HG03521 (cell line): ENCODE measurements around the gene AIRE.
"Not testable (repeated sequence)": the region's sequence is repeated elsewhere in the genome, so short reads cannot be mapped to it uniquely, and the experiment has no call there.

Source experiments
- ATAC-seq: cut with Tn5 transposase; IDR thresholded peaks from one replicate; pipeline ENCODE4 v1.9.1; 2021; ENCODE audit warnings: mild to moderate bottlenecking, moderate library complexity; ENCODE audit not compliant: unreplicated experiment

AIRE gene

DNA sequence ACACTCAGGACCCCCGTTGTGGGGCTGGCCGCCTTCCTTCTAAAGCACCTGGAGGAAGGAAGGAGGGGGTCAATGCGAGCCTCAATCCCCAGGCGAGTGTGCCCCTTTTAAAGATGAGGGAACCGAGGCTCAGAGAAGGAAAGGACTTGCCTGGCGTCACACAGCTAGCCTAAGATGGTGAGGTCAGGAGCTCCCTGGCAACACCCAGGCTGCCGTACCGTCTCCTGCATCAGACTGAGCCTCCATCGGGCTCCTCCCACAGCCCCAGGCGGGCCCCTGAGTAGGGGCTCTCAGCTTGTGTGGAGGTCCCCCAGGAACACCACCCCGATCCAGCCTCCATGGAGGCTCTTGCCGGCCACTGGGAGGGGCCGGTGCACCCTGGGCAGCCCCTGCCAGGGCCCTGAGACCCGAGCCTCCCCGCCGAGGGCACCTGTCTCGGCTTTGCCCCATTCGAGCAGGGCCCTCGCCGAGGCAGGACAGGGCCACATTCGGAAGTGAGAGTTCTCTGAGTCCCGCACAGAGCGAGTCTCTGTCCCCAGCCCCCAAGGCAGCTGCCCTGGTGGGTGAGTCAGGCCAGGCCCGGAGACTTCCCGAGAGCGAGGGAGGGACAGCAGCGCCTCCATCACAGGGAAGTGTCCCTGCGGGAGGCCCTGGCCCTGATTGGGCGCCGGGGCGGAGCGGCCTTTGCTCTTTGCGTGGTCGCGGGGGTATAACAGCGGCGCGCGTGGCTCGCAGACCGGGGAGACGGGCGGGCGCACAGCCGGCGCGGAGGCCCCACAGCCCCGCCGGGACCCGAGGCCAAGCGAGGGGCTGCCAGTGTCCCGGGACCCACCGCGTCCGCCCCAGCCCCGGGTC is at the start of gene AIRE:
TSS of gene AIRE (plus strand) at position 739 of the 855 bp plus-strand sequence. CDS start 131 bp downstream, outside the sequence.
- no peak for ATAC-seq

DNA sequence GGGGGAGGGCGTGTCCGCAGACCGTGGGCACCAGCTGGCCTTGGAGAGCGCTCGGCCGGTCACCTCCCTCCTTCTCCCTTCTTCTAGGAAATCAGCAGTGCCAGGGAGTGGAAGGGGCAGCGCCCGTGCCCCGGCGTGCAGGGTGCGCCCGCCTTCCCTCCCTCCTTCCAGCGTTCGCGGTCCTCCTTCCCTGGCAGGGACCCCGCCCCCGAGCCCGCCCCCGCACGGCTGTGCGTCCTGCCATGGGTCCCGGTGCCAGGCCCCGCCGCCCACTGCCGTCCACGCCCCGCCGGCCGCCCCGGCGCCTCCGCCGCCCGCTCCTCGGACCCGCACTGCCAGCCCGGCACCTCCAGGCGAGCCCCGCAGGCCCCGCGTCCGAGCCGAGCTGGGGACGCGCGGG is 45.3 kb upstream of the AIRE start:
- ATAC-seq = not testable (repeated sequence)

DNA sequence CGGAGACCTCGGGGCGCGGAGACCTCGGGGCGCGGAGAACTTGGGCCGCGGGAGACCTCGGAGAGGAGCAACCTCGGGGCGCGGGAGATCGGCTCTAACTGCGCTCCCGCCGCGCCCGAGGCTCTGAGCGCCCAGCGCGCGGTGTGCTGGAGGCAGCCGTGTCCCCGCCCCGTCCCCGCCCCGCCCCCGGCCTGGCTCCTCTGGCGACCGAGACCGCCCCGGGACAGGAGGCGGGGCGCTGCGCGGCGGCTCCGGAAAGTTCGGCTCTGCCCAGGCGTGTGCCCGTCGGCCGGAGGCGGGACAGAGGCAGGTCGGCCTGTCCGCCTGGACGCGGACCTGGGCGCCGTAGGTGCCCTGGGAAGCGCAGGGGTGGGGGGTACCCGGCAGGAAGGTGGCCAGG is 44.8 kb upstream of the AIRE start, which contains the start of gene ICOSLG:
TSS of gene ICOSLG (minus strand) at position 102 of the 400 bp plus-strand sequence. CDS start 126 bp downstream, outside the sequence.
- ATAC-seq = peak; percentile 41

- ATAC-seq = peak; percentile 27
Observed at GRCh38 chr21:44241281-44241680, 44.4 kb upstream of the AIRE start.

GRCh38 chr21:44243980-44244379 is 41.7 kb upstream of the AIRE start:
- ATAC-seq = peak; percentile 37

DNA sequence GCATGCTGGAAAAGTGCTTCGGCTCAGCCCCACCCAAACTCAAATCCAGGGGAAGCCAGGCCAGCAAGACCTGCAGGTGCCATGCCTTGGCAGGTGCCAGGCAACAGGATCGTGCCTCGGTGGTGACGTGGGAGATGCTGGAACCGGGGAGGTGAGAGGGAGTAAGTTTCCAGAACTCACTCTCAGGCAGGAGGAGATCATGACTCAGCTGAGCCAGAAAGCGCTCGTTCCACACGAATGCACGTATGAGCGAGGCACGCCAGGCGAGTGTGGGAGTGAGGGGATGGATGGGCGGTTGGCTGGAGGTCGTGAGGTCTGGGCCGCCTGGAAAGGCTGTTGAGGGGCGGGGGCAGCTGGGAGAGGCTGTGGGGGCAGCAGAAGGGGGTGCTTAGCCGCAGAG is 37.8 kb upstream of the AIRE start:
- not testable (repeated sequence) for ATAC-seq

DNA sequence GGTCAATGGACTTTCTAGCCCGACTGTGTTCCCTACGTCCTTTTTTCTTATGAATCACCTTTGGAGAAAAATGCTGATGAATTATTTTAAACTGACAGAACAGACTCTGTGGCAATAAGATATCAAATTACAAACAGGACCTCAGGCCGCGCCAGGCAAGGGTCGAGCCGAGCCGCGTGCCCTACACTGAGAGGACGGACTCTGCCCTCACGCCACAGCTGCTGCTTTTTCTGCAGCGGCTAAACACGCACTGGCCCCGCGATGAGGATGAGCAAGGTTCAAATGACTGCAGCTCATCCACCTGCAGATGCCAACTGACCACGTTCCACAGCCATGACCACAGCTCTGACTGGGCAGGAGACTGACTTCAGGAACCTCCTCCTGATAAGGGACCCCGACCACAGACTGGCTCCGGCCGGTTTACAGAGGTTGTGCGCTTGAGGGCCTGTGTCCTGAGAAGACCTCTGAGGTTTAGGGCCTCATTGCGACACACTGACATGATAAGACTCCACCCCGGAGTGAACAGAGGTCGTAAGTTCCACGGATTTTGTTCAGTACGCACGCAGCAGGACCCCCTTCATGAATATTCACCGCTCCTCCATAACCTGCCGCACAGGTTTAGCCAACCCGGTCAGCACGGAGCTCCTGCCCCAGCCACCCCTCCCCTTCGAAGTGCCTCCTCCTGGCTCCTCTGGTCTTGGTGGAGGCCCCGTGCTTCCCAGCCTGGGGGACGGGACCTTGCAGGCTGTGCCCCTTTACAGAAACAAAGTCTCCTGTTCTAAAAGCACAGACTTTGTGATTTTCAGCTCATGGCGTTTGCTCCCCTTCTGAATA is 36.3 kb upstream of the AIRE start:
- ATAC-seq = not testable (repeated sequence)

DNA sequence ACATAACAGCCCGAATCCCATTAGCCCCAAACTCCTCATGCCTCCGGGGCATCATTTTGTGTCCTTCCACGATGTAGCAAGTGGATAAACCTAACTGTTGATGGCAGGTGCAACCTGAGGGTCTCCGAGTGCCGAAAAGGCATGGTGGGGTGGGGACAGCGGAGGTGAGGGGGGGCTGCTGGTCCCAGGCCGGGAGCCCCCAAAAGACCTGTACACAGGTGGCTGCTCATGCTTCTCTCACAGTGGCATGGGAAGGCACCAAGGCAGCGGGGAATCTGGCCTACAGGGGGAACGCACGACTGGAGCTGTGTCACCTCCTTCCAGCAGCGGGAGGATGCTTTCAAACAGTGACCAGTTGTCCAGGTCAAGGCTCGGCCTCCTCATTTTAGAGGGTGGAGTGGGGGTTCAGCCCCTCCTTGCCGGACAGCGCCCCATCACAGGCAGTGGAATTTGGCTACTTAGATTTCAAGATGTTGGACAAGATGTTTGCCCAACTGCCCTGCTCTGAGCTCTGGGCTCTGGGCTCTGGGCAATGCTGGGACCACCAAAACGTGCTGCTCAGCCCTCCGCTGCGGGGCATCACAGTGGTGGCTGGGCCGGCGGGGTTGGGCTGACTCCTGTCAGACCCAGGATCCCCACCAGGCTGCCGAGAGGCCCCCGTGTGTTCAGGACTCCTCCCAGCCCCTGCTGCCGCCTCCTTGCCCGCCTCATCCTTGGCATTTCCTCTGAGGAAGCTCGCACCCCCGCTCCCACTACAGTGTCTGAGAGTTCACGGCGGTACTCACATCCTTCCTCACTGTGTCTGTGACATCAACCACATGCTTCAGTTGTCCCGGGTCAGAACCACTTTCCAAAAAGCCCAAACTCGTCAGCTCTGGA is 31.6 kb upstream of the AIRE start:
- ATAC-seq = no peak

DNA sequence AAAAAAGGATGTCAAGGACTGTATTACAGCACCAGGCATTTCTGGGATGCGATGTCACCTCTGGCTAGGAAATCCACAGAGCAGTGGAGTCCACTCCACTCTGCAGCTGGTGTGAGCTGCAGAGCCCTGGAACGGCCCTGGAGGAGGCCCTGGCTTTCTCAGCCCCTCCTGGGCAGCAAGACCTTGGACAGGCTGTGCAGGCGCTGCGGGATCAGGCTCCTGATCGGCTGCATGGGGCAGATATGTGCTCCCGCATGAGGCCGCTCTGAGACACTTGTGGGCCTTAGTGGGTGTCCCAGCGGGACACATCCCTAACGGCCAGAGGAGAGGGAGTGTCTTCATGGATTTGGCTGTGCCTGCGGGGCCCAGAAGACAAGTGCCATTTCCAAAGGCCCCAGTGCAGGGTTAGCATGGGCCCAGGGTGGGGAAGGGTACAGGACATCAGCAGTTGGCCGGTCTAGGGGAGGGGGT is 30.1 kb upstream of the AIRE start:
- ATAC-seq = no peak

DNA sequence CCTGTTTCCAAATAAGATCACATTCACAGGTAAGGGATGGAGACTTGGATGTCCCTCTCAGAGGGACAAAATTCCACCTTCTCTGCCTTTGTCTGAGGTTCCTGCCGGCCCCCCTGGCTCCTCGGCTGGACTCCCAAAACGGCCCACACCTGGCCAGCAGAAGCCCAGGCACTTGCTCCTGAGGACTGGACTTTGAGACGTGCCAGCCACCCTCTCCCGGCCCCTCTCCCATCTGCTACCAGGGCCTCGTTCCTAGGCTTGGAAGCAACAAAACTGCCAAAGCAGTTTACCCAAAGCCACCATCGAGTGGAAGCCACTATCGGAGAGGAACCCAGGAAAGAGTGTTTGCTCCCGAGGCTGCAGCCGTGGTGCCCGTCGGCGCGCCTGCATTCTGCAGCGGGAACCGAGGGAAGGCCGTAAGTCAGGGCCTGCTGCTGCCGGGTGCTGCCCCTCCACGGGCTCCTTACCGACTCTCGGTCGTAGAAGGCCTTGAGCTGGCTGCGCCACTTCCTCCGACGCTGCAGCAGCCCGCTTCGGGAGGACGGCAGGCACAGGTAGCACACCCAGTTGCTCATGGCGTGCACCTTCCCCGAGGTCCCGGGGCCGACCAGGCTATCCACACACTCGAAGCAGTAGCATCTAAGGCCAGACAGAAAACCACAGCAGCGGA is 27.5 kb upstream of the AIRE start:
- ATAC-seq = no peak

DNA sequence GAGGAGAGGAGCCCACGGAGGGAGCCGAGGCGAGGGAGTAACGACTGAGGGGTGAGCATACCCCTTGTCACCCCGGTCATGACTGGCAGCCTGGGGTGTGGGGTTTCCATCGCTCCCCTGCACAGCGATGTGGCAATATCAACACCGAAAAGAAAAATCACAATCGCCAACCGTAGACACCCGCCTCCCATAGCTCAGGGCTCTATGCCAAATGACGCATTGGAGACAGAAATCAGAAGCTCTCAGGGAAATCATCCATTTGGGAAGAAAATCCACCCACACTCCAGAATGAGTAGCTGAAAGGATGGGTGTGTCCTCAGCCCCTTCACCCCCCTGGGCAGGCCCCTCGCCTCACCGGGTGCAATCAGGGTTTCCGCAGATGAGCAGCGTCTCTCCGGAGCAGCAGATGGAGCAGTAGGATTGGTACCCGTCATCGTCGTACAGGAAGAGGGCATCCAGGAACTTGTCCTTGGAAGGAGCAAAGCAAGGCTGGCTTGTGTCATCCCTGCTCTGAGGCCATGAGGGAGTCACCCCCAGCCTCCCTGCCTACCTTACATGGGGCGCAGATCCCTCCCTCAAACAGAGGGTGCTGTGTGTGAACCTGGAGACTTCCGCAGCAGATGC is 26.5 kb upstream of the AIRE start:
- no peak for ATAC-seq

DNA sequence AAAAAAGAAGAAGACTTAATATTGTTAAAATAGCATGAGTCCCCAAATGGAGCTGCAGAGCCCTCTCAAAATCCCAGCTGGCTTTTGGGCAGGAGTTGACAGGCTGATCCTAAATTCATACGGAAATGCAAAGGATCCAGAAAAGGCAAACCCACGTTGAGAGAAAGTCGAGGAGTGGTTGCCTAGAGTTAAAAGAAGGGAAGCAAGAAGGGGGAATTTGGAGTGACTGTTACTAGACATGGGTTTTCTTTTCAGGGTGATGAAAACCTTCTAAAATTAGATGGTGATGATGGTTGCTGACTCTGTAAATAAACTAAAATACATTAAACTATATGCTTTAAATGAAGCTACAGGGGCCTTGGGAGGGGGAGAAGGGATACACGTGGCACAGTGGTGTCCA is 25.6 kb upstream of the AIRE start:
- ATAC-seq = no peak

DNA sequence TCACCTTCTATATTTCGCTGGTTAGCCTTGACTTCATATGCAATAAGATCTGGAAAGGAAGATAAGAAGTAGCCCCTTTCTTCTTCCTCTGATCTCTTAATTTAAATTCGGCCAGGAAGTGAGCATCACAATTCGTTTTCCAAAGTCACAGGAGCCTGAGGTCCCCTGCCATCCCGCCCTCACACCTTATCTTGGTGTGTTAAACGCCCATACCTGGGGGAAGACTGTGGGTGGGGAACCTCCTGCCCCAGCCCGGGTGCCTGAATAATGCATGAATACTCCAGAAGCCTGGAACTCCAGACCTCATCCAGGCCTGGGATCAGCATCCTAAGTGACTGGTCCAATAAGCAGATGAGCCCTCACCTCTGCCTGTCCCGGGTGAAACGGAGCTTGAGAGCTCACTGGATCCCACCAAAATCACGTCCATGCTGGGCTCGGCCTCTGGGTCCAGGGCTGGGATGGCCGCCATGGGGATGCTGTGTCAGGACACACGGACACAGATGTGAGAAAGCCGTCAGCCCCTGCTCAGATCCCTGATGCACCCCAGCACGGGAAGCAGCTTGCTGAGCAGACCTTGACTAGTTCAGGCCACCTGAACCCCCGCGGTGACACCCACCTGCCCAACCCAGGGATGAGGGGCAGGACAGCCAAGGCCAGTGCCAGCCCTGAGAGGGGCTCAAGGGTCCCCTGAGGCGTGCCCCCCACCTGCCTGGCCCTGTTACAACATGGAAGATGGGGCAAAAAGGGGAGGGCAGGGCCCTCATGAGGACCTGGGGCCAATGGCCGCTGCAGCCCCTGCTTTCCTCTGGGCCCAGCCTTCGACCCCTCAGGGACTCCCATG is 24.7 kb upstream of the AIRE start:
- no peak for ATAC-seq

- ATAC-seq = no peak
Observed at GRCh38 chr21:44261675-44262295, 23.9 kb upstream of the AIRE start, which contains the start of gene DNMT3L. TSS of gene DNMT3L (minus strand) at chr21:44261897. CDS start at chr21:44261259, 638 bp downstream.

- no peak for ATAC-seq
Observed at GRCh38 chr21:44262338-44263056, 23.2 kb upstream of the AIRE start.

- no peak for ATAC-seq
Observed at GRCh38 chr21:44263221-44263760, 22.4 kb upstream of the AIRE start.

DNA sequence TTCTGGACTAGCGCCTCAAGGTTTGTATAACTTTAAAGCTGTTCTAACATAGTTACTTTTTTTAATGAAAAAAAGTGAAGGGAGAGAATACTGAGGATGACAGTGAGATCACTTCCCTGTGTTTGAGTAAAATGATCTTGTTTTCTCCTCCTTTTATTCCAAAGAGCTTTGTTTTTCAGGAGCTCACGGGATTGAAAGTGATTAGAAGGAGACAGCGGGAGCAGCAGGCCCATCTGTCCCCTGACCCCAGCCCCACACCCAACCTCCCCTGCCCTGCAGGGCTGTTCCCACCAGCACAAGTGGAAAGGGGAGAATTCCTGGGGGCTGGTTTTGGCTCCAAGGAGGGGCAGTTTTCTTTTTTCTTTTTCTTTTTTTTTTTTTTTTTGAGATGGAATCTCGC is 21.9 kb upstream of the AIRE start:
- ATAC-seq = no peak
